K562 (cell line): ENCODE results near the gene SEC63. TPM values are rescaled to one million over a fixed set of nuclear protein-coding genes. Genes with fewer than 3 reads are reported as not detected.

Experiments used
- ATAC-seq: fragments of 200-7000 bp; cut with Tn5 transposase; 3 replicates; pipeline ENCODE4 v1.9.1; 2020; ENCODE audit warnings: moderate library complexity
- BruUV-seq: library from RNA; stranded (reverse); fragments of 400-500 nt; replicated peaks from 2 replicates; lab custom pipeline; 2021; lab: Mats Ljungman, UMichigan
- CTCF ChIA-PET: fragments of 300-600 bp; formaldehyde crosslinking; extraction: SDS; loops from one replicate; lab custom pipeline; 2021; ENCODE audit warnings: low intra/inter-chr PET ratio; lab: Yijun Ruan, JAX
- POLR2A ChIA-PET: fragments of 300-600, 350-650 bp; sonication (Branson Sonifier 250); formaldehyde crosslinking; extraction: SDS; loops from one replicate; lab custom pipeline; 2021; ENCODE audit warnings: antibody characterized with exemption, inconsistent platforms; lab: Yijun Ruan, JAX
- DNase-seq, 4 experiments: peaks; one replicate each; pipeline versions ENCODE4 v3.0.0 to v3.0.0-alpha.2; 2011 to 2018; ENCODE audit warnings: low spot score in 3 of 4, mixed read lengths in 3 of 4; ENCODE audit errors: extremely low read depth in 1 of 4
- FAIRE-seq: peaks from 2 replicates; lab custom pipeline; 2011; peaks lifted over from hg19 to GRCh38; lab: Jason Lieb, UNC
- H2AFZ ChIP-seq: 2 replicates; pipeline ENCODE4 v1.6.0; 2011; ENCODE audit warnings: low read depth, low read length, control low read depth, inconsistent platforms
- H3K27ac ChIP-seq: fragments of 200-600 bp; 3 replicates; pipeline ENCODE4 v1.8.0; 2011; ENCODE audit warnings: low read depth, mild to moderate bottlenecking, control low read depth, inconsistent platforms, low read length, moderate library complexity, mixed read lengths; ENCODE audit errors: extremely low read depth
- H3K27me3 ChIP-seq, 2 experiments: fragments of 300-600 bp in 1 of 2; 2 replicates in 1 of 2; 3 replicates in 1 of 2; pipeline versions ENCODE4 v1.6.0 to v1.8.0; 2011; ENCODE audit warnings: inconsistent platforms in 2 of 2, low read length in 2 of 2, mild to moderate bottlenecking in 1 of 2, mixed read lengths in 1 of 2, moderate library complexity in 1 of 2; ENCODE audit not compliant: control insufficient read depth in 2 of 2, insufficient read depth in 2 of 2
- H3K36me3 ChIP-seq: fragments of 300-600 bp; 3 replicates; pipeline ENCODE4 v1.8.0; 2011; ENCODE audit warnings: mild to moderate bottlenecking, low read length, inconsistent platforms; ENCODE audit not compliant: control insufficient read depth, insufficient read depth
- H3K4me1 ChIP-seq, 2 experiments: fragments of 200-600 bp in 1 of 2; replicated peaks in 1 of 2; 2 replicates in 1 of 2; 3 replicates in 1 of 2; pipeline versions ENCODE4 v1.5.1 to v1.8.0; 2011; ENCODE audit warnings: inconsistent platforms in 2 of 2, low read length in 2 of 2, mild to moderate bottlenecking in 1 of 2, mixed read lengths in 1 of 2, moderate library complexity in 1 of 2; ENCODE audit not compliant: control insufficient read depth in 2 of 2, insufficient read depth in 2 of 2
- H3K4me2 ChIP-seq: 2 replicates; pipeline ENCODE4 v1.6.1; 2011; ENCODE audit warnings: low read length, control low read depth, inconsistent platforms, mixed read lengths; ENCODE audit not compliant: insufficient read depth
- H3K4me3 ChIP-seq: fragments of 200-600 bp; sonication (generic), shearing (Covaris generic); 2 replicates; pipeline ENCODE4 v1.5.1; 2016; ENCODE audit warnings: control low read depth, inconsistent platforms
- H3K79me2 ChIP-seq: fragments of 200-600 bp; 3 replicates; pipeline ENCODE4 v1.8.0; 2011; ENCODE audit warnings: low read length, inconsistent platforms; ENCODE audit not compliant: control insufficient read depth, insufficient read depth
- H3K9ac ChIP-seq, 2 experiments: 2 replicates each; pipeline versions ENCODE4 v1.6.0 to v1.6.1; 2011; ENCODE audit warnings: low read depth in 2 of 2, low read length in 2 of 2, control low read depth in 1 of 2, inconsistent platforms in 1 of 2, mild to moderate bottlenecking in 1 of 2, mixed read lengths in 1 of 2; ENCODE audit not compliant: insufficient read depth in 1 of 2
- H3K9me1 ChIP-seq: one replicate; pipeline ENCODE4 v1.6.0; 2011; ENCODE audit warnings: inconsistent platforms, mild to moderate bottlenecking, low read length, moderate library complexity; ENCODE audit not compliant: control insufficient read depth, insufficient read depth
- H3K9me3 ChIP-seq: replicated peaks from 2 replicates; pipeline ENCODE4 v1.5.1; 2011; ENCODE audit warnings: low read depth, low read length, inconsistent platforms; ENCODE audit not compliant: control insufficient read depth, insufficient read depth
- H4K20me1 ChIP-seq: replicated peaks from 2 replicates; pipeline ENCODE4 v1.6.1; 2011; ENCODE audit warnings: low read length, inconsistent platforms, mixed read lengths; ENCODE audit not compliant: control insufficient read depth, insufficient read depth
- ARID2 ChIP-seq: fragments of 450-650 bp; IDR thresholded peaks from 2 replicates; pipeline ENCODE4 v1.6.1; 2017; ENCODE audit warnings: antibody characterized with exemption, mild to moderate bottlenecking
- ATF3 ChIP-seq, 2 experiments: fragments of 450-650 bp in 1 of 2; sonication (generic) in 1 of 2; formaldehyde crosslinking in 1 of 2; IDR thresholded peaks in 1 of 2; conservative IDR thresholded peaks in 1 of 2; 2 replicates each; pipeline versions ENCODE4 v1.6.1 to v1.8.1; 2016 to 2023; ENCODE audit warnings: mild to moderate bottlenecking in 2 of 2, moderate library complexity in 2 of 2, inconsistent platforms in 1 of 2, missing genetic modification reagents in 1 of 2
- CEBPG ChIP-seq, 3 experiments: fragments of 200-800 bp in 1 of 3; sonication (Bioruptor generic) in 1 of 3; sonication (generic) in 1 of 3; formaldehyde crosslinking in 1 of 3; IDR thresholded peaks in 2 of 3; conservative IDR thresholded peaks in 1 of 3; 2 replicates each; pipeline versions ENCODE4 v1.6.1 to v1.8.0; 2016 to 2022; ENCODE audit warnings: missing compliant biosample characterization in 2 of 3, missing genetic modification characterization in 2 of 3, mild to moderate bottlenecking in 1 of 3, missing genetic modification reagents in 1 of 3
- DEAF1 ChIP-seq: fragments of 450-650 bp; formaldehyde crosslinking; IDR thresholded peaks from 2 replicates; pipeline ENCODE4 v1.4.0; 2020; ENCODE audit warnings: mild to moderate bottlenecking, moderate library complexity
- KLF1 ChIP-seq: fragments of 450-650 bp; IDR thresholded peaks from 2 replicates; pipeline ENCODE4 v1.6.1; 2016; ENCODE audit warnings: missing genetic modification characterization, missing compliant biosample characterization
- MBD1 ChIP-seq: fragments of 250-450 bp; sonication (Bioruptor Pico); IDR thresholded peaks from 2 replicates; pipeline ENCODE4 v1.8.0; 2022; ENCODE audit warnings: inconsistent platforms
- ZNF263 ChIP-seq: sonication (generic); formaldehyde crosslinking; IDR thresholded peaks from 2 replicates; pipeline ENCODE4 v1.8.0; 2022; ENCODE audit warnings: mild to moderate bottlenecking, missing genetic modification reagents, borderline replicate concordance
- ZNF445 ChIP-seq: fragments of 250-450 bp; sonication (Bioruptor Pico); IDR thresholded peaks from 2 replicates; pipeline ENCODE4 v1.4.0; 2020; ENCODE audit warnings: low read depth, mild to moderate bottlenecking, moderate library complexity
- WGBS: fragments of 100-300 bp; shearing (Covaris generic); methylation state at CpG from one replicate; pipeline ENCODE4 v1.1.6; 2016; ENCODE audit warnings: low coverage, mixed read lengths; ENCODE audit not compliant: insufficient coverage; ENCODE audit errors: missing lambda C conversion rate; 5-methylcytosine and 5-hydroxymethylcytosine counted together
- in situ Hi-C: fragments of 300-500 bp; cut with MboI; formaldehyde crosslinking; loops from 4 replicates; pipeline ENCODE4 v1.15.0; 2018; ENCODE audit warnings: inconsistent platforms, mixed read lengths
- intact Hi-C: fragments of 100-400 bp; cut with micrococcal nuclease; formaldehyde crosslinking; loops from 2 replicates; pipeline ENCODE4 v1.14.2; 2022
- polyA plus RNA-seq, 8 experiments: library from polyadenylated mRNA; depleted of rRNA in 4 of 8; stranded (reverse) in 5 of 8; unstranded in 3 of 8; fragments of >200 nt; fragmentation: Nextera tagmentation in 2 of 8; fragmentation: Illumina TruSeq in 1 of 8; extraction: Ambion mirVana in 2 of 8; extraction: Trizol in 1 of 8; gene quantifications; 2 replicates each; pipeline versions ENCODE4 v1.2.1 to v1.2.3, GENCODE V29; 2011 to 2014; ENCODE audit warnings: inconsistent platforms in 1 of 8, missing spikeins in 1 of 8
- total RNA-seq, 7 experiments: library from RNA; depleted of rRNA in 6 of 7; stranded (reverse); fragments of >200 nt in 6 of 7; fragmentation: Illumina TruSeq in 2 of 7; extraction: Trizol in 2 of 7; gene quantifications; 2 replicates each; pipeline versions ENCODE4 v1.2.1 to v1.2.3, GENCODE V29; 2011 to 2021; ENCODE audit warnings: low replicate concordance in 1 of 7

The SEC63 gene
- total and polyA plus RNA-seq, 9 of the 15 experiments (the other 6 are each of a cell fraction or from before 2014, with no cell fraction given) = 13.8 to 74.6 (median 28.4) TPM

- no peaks in the 10 kb centered on the region for H3K9me3 ChIP-seq
- FAIRE-seq (no peak), ATAC-seq (no peak), DNase-seq (no peak)
- H3K4me1 ChIP-seq = no peaks in the 10 kb centered on the region
- no peak overlapping the region for H3K4me2 ChIP-seq
- WGBS = 1% methylated on average over 5 of the region's 5 CpGs
- H3K9me1 ChIP-seq = no peaks in the 10 kb centered on the region
- H3K79me2 ChIP-seq = no peaks in the 10 kb centered on the region
- no peaks in the 10 kb centered on the region for H3K36me3 ChIP-seq
- no peak overlapping the region for H2AFZ ChIP-seq
- H3K27ac ChIP-seq = no peak overlapping the region
- CTCF ChIA-PET = interaction anchor here (0.7 kb wide), 1 partner anchor 11 kb away, joined by 3 read pairs; no protein-coding TSS in a partner anchor
- POLR2A ChIA-PET = interaction anchor here (1.1 kb wide), 1 partner anchor 9 kb away, joined by 5 read pairs; no protein-coding TSS in a partner anchor
- peaks cover 14 to 22% of the 10 kb centered on the region in 2 experiments; a peak in 4 of 5 replicates for H3K27me3 ChIP-seq
- H4K20me1 ChIP-seq = no peaks in the 10 kb centered on the region
- H3K4me3 ChIP-seq = no peak overlapping the region
- no TSS peak for BruUV-seq
- in situ Hi-C loops (no loop called here), intact Hi-C loops (no loop called here)
- no peak overlapping the region for H3K9ac ChIP-seq
- no peak for TF ChIP-seq ARID2
Measured at GRCh38 chr6:107841275-107841670, 116.7 kb downstream of the SEC63 start.

- ChIA-PET POLR2A (interaction anchor here (1.1 kb wide), 1 partner anchor 9 kb away, joined by 5 read pairs; no protein-coding TSS in a partner anchor), CTCF (interaction anchor here (0.7 kb wide), 1 partner anchor 11 kb away, joined by 3 read pairs; no protein-coding TSS in a partner anchor)
- no peaks in the 10 kb centered on the region for H3K36me3 ChIP-seq
- H3K4me2 ChIP-seq = no peak overlapping the region
- H3K27me3 ChIP-seq = peaks cover 14 to 17% of the 10 kb centered on the region in 2 experiments; a peak in 4 of 5 replicates
- FAIRE-seq (no peak), DNase-seq (no peak), ATAC-seq (no peak)
- no peak overlapping the region for H3K27ac ChIP-seq
- no peaks in the 10 kb centered on the region for H3K79me2 ChIP-seq
- H4K20me1 ChIP-seq = no peaks in the 10 kb centered on the region
- TF ChIP-seq MBD1 (CRISPR knock-in tag) (no peak), ZNF445 (CRISPR knock-in tag) (no peak), CEBPG (CRISPR knock-in tag; IDR thresholded peaks at IDR 0.05) (no peak), CEBPG (tag; conservative IDR thresholded peaks at IDR 0.05 in 1 of 2, IDR thresholded peaks at IDR 0.05 in 1 of 2) (peak in 1 of 2 experiments; percentile 53; a peak in 1 of 4 replicates), DEAF1 (no peak), ZNF263 (CRISPR knock-in tag) (no peak), KLF1 (tag) (no peak), ATF3 (IDR thresholded peaks at IDR 0.05) (0 out of 2 replicates have a peak, but pooled peaks have one; percentile 7), ATF3 (CRISPR knock-in tag; conservative IDR thresholded peaks at IDR 0.05) (no peak)
- no peak overlapping the region for H2AFZ ChIP-seq
- no peaks in the 10 kb centered on the region for H3K9me3 ChIP-seq
- no peaks in the 10 kb centered on the region for H3K4me1 ChIP-seq
- intact Hi-C loops = no loop called here
- H3K4me3 ChIP-seq = no peak overlapping the region
- no peaks in the 10 kb centered on the region for H3K9me1 ChIP-seq
- BruUV-seq = no TSS peak
- WGBS = 0% methylated on average over 3 of the region's 3 CpGs
- H3K9ac ChIP-seq = no peak overlapping the region
- in situ Hi-C loops = no loop called here
Measured at GRCh38 chr6:107840636-107841274, 117.3 kb downstream of the SEC63 start.
